Measurements from ENCODE around the gene HARBI1. TPM values are rescaled to one million over a fixed set of nuclear protein-coding genes. Genes with fewer than 3 reads are reported as not detected.

Gene HARBI1
- total and polyA plus RNA-seq, 9 of the 15 experiments (the other 6 are each of a cell fraction or from before 2014, with no cell fraction given), result 3.5 to 8.4 (median 5.5) TPM

GRCh38 chr11:46625406-46625805 is 8.4 kb upstream of the HARBI1 start (continued):
- TF ChIP-seq ID3 (CRISPR knock-in tag; IDR thresholded peaks at IDR 0.05) (no peak), ID3 (tag; IDR thresholded peaks at IDR 0.05) (no peak), ZNF561 (CRISPR knock-in tag; conservative IDR thresholded peaks at IDR 0.05) (no peak), FOS (IDR thresholded peaks at IDR 0.05; ENCODE audit: extremely low read depth, insufficient read length) (no peak), ZFP36 (IDR thresholded peaks at IDR 0.05; ENCODE audit: low read depth, low read length, partially characterized antibody) (no peak), ZSCAN32 (CRISPR knock-in tag; IDR thresholded peaks at IDR 0.05) (no peak), FOXA1 (IDR thresholded peaks at IDR 0.05; ENCODE audit: borderline replicate concordance) (no peak)

DNA sequence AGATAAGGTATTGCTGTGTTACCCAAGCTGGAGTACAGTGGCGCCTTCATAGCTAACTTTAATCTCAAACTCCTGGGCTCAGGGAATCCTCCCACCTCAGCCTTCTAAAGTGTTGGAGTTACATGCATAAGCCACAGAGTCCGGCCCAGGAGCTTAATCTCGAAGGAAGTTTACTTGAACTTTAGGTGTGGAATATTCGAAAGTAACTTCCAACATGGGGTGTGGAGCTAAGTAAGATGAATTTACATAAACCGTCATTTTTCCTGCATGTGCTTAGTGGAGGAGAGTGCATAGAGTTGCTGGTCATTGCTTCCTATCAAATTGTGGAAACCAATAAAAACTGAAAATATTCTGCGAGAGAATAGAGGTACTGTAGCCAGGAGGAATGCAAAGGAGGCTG is 1.8 kb upstream of the HARBI1 start:
- H3K9ac ChIP-seq (ENCODE audit: insufficient read depth in 1 of 2, low read depth in 2 of 2, low read length in 2 of 2), result peak overlapping the region; percentile 77 to 100; a peak in 3 of 4 replicates
- in situ Hi-C loops (cut with MboI) (no loop called here), intact Hi-C loops (cut with micrococcal nuclease) (loop anchor here (5.0 kb wide), 3 partner anchors 57 to 232 kb away; no protein-coding TSS in a partner anchor)
- peaks cover 22% of the 10 kb centered on the region; the same call in 2 of the 3 replicates for H3K36me3 ChIP-seq (ENCODE audit: control insufficient read depth, insufficient read depth, low read length)
- no peaks in the 10 kb centered on the region for H3K9me3 ChIP-seq (replicated peaks; ENCODE audit: control insufficient read depth, insufficient read depth, low read depth, low read length)
- BruUV-seq (replicated peaks), result no TSS peak
- H3K4me3 ChIP-seq, result peak overlapping the region; percentile 22; the same call in 1 of the 2 replicates
- H3K27ac ChIP-seq (ENCODE audit: extremely low read depth, low read depth, low read length), result peak overlapping the region; percentile 100; the same call in 2 of the 3 replicates
- 17% methylated on average over 6 of the region's 6 CpGs for WGBS (ENCODE audit: insufficient coverage, low coverage, missing lambda C conversion rate)
- 0 out of 3 replicates have a peak, but pooled peaks have one; percentile 5 for ATAC-seq
- peaks cover 59% of the 10 kb centered on the region for H3K79me2 ChIP-seq (ENCODE audit: control insufficient read depth, insufficient read depth, low read length)
- peaks cover 11% of the 10 kb centered on the region in 2 experiments; a peak in 3 of 5 replicates for H3K4me1 ChIP-seq (replicated peaks in 1 of 2; ENCODE audit: control insufficient read depth in 2 of 2, insufficient read depth in 2 of 2, low read length in 2 of 2)
- no peaks in the 10 kb centered on the region for H3K27me3 ChIP-seq (ENCODE audit: control insufficient read depth in 2 of 2, insufficient read depth in 2 of 2, low read length in 2 of 2)
- DNase-seq (ENCODE audit: extremely low read depth in 1 of 4, low spot score in 3 of 4), result peak in 1 of 4 experiments; percentile 50
- no peaks in the 10 kb centered on the region for H4K20me1 ChIP-seq (replicated peaks; ENCODE audit: control insufficient read depth, insufficient read depth, low read length)
- POLR2A ChIA-PET, result interaction anchor here (0.6 to 2.0 kb wide), 18 partner anchors 10 to 129 kb away, joined by 3 to 12 read pairs (median 4); partner anchors contain the start of genes AMBRA1 and ZNF408
- H2AFZ ChIP-seq (ENCODE audit: low read depth, low read length), result no peak overlapping the region
- TF ChIP-seq, protein P1, sequence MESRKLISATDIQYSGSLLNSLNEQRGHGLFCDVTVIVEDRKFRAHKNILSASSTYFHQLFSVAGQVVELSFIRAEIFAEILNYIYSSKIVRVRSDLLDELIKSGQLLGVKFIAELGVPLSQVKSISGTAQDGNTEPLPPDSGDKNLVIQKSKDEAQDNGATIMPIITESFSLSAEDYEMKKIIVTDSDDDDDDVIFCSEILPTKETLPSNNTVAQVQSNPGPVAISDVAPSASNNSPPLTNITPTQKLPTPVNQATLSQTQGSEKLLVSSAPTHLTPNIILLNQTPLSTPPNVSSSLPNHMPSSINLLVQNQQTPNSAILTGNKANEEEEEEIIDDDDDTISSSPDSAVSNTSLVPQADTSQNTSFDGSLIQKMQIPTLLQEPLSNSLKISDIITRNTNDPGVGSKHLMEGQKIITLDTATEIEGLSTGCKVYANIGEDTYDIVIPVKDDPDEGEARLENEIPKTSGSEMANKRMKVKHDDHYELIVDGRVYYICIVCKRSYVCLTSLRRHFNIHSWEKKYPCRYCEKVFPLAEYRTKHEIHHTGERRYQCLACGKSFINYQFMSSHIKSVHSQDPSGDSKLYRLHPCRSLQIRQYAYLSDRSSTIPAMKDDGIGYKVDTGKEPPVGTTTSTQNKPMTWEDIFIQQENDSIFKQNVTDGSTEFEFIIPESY (CRISPR knock-in tag; IDR thresholded peaks at IDR 0.05), result no peak
- TF ChIP-seq ZSCAN29 (IDR thresholded peaks at IDR 0.05) (no peak), XRCC4 (IDR thresholded peaks at IDR 0.05; ENCODE audit: extremely low read depth, insufficient read depth, insufficient read length) (no peak), TRIM25 (IDR thresholded peaks at IDR 0.05; ENCODE audit: borderline replicate concordance) (no peak), RFX7 (CRISPR knock-in tag; IDR thresholded peaks at IDR 0.05) (no peak), BACH1 (tag; IDR thresholded peaks at IDR 0.05) (no peak)
- peak overlapping the region; percentile 99 for H3K4me2 ChIP-seq (ENCODE audit: insufficient read depth, low read length)
- CTCF ChIA-PET (ENCODE audit: low intra/inter-chr PET ratio), result interaction anchor here (0.7 to 2.7 kb wide), 3 partner anchors 129 to 230 kb away, joined by 3 to 7 read pairs (median 3); no protein-coding TSS in a partner anchor
- FAIRE-seq, result no peak
- H3K9me1 ChIP-seq (ENCODE audit: control insufficient read depth, insufficient read depth, low read length), result no peaks in the 10 kb centered on the region

Measured in K562 (cell line).